ENCODE results near the gene CNOT2. TPM values are rescaled to one million over a fixed set of nuclear protein-coding genes. Genes with fewer than 3 reads are reported as not detected.

CNOT2 gene
- total RNA-seq, 1 experiment from 2014 or later: 64.7 TPM

DNA sequence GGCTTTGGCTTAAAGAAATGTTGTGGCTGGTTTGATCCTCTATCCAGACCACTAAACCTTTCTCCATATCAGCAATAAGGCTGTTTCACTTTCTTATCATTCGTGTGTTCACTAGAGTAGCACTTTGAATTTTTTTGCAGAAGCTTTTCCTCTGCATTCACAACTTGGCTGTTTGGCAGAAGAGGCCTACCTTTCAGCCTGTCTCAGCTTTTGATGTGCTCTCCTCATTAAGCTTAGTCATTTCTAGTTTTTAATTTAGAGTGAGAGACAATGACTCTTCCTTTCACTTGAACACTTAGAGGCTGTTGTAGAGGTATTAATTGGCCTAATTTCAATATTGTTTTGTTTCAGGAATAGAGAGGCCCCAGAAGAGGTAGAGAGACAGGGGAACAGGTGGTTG, 136.6 kb downstream of the CNOT2 start:
- no peak for ATAC-seq
- Mint-ChIP-seq H3K36me3 (peaks cover 54% of the 10 kb centered on the region), H3K4me1 (peaks cover 20% of the 10 kb centered on the region), H3K27ac (peak overlapping the region; percentile 28; the same call in 1 of the 2 replicates), H3K9me3 (peaks cover 30% of the 10 kb centered on the region), H3K4me3 (no peak overlapping the region), H3K27me3 (ENCODE audit: low read depth) (no peaks in the 10 kb centered on the region)
- ChIA-PET CTCF (no interaction called here), POLR2A (no interaction called here)
- TF ChIP-seq, protein P1, sequence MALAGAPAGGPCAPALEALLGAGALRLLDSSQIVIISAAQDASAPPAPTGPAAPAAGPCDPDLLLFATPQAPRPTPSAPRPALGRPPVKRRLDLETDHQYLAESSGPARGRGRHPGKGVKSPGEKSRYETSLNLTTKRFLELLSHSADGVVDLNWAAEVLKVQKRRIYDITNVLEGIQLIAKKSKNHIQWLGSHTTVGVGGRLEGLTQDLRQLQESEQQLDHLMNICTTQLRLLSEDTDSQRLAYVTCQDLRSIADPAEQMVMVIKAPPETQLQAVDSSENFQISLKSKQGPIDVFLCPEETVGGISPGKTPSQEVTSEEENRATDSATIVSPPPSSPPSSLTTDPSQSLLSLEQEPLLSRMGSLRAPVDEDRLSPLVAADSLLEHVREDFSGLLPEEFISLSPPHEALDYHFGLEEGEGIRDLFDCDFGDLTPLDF (CRISPR knock-in tag; IDR thresholded peaks at IDR 0.05): no peak
- DNase-seq (ENCODE audit: low spot score): no peak

DNA sequence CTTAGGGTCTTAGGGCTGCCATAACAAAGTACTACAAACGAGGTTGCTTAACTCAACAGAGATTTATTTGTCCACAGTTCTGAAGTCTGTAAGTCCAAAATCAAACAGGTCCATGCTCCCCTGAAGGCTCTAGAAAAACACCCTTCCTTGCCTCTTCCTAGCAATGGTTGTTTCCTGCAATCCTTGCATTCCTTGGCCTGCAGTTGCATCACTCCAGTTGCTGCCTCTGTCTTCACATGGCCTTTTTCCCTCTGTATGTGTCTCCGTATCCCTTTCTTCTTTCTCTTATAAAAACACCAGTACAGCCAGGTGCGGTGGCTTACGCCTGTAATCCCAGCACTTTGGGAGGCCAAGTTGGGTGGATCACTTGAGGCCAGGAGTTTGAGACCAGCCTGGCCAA, 140.3 kb downstream of the CNOT2 start:
- DNase-seq (ENCODE audit: low spot score): no peak
- ATAC-seq: no peak
- Mint-ChIP-seq H3K4me3 (no peak overlapping the region), H3K9me3 (peaks cover 19% of the 10 kb centered on the region), H3K27ac (peak overlapping the region; percentile 49), H3K4me1 (peaks cover 23% of the 10 kb centered on the region), H3K36me3 (peaks cover 40% of the 10 kb centered on the region), H3K27me3 (ENCODE audit: low read depth) (no peaks in the 10 kb centered on the region)
- TF ChIP-seq KAT7 (CRISPR knock-in tag; IDR thresholded peaks at IDR 0.05; ENCODE audit: borderline replicate concordance): no peak
- no peak for TF ChIP-seq FOXP1 (CRISPR knock-in tag; IDR thresholded peaks at IDR 0.05; ENCODE audit: borderline replicate concordance)
- ChIA-PET POLR2A (no interaction called here), CTCF (no interaction called here)

DNA sequence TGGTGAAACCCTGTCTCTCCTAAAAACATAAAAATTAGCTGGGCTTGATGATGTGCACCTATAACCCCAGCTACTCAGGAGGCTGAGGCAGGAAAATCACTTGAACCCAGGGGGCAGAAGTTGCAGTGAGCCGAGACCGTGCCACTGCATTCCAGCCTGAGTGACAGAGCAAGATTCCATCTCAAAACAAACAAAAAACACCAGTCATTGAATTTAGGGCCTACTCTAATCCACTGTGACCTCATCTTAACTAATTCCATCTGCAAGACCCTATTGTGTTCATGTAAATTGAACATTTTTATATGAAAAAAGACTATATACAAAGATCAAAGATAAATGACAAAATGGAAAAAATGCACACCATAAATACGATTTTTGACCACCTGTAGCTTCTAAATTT, 140.7 kb downstream of the CNOT2 start:
- H3K36me3 Mint-ChIP-seq: peaks cover 39% of the 10 kb centered on the region
- ATAC-seq: no peak; the same call in 1 of the 2 replicates
- H3K4me3 Mint-ChIP-seq: no peak overlapping the region
- no peaks in the 10 kb centered on the region for H3K27me3 Mint-ChIP-seq (ENCODE audit: low read depth)
- peaks cover 15% of the 10 kb centered on the region for H3K9me3 Mint-ChIP-seq
- H3K27ac Mint-ChIP-seq: 0 out of 2 replicates have a peak overlapping the region, but pooled peaks have one; percentile 49
- no peak for TF ChIP-seq SMAD4 (CRISPR knock-in tag; IDR thresholded peaks at IDR 0.05)
- no peak for TF ChIP-seq ETV6 (CRISPR knock-in tag; IDR thresholded peaks at IDR 0.05)
- no peak for TF ChIP-seq ZNF263 (CRISPR knock-in tag; IDR thresholded peaks at IDR 0.05; ENCODE audit: low read depth)
- TF ChIP-seq, protein P2, sequence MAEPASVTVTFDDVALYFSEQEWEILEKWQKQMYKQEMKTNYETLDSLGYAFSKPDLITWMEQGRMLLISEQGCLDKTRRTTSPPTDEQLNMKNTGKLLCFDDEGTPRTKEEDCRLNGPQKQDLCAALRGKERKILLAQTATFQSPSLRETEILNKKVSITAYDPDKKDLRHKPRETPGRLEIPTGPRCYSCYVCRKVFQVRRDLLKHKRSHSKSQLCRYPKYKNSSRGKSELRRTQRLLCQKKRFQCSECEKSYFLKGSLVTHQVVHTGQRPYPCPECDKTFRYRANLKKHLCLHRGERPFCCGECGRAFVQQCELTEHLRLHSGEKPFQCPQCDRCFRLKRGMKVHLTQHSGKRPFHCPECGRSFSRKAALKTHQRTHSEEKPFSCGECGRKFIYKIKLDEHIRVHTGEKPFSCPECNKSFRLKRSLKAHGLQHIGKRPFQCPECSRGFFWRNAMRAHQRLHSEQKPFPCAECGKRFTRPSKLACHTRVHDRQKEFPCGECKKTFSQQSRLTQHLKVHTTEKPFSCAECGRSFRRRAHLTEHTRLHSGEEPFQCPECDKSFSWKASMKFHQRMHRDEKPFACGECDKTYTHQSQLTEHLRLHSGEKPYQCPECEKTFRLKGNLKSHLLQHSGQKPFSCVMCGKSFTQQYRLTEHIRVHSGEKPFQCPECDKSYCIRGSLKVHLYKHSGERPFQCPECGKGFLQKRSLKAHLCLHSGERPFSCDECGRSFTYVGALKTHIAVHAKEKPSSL (CRISPR knock-in tag; conservative IDR thresholded peaks at IDR 0.05): no peak
- no peak for TF ChIP-seq OVOL2 (CRISPR knock-in tag; IDR thresholded peaks at IDR 0.05; ENCODE audit: borderline replicate concordance)
- TF ChIP-seq NR3C1 (CRISPR knock-in tag; conservative IDR thresholded peaks at IDR 0.05; ENCODE audit: low read depth): no peak
- TF ChIP-seq KAT7 (CRISPR knock-in tag; IDR thresholded peaks at IDR 0.05; ENCODE audit: borderline replicate concordance): no peak
- no peak for TF ChIP-seq NFYB (CRISPR knock-in tag; conservative IDR thresholded peaks at IDR 0.05; ENCODE audit: low read depth)
- no peak for TF ChIP-seq ZBTB21 (CRISPR knock-in tag; IDR thresholded peaks at IDR 0.05; ENCODE audit: borderline replicate concordance)
- CTCF ChIA-PET: no interaction called here
- DNase-seq (ENCODE audit: low spot score): no peak
- peaks cover 23% of the 10 kb centered on the region for H3K4me1 Mint-ChIP-seq
- POLR2A ChIA-PET: no interaction called here

DNA sequence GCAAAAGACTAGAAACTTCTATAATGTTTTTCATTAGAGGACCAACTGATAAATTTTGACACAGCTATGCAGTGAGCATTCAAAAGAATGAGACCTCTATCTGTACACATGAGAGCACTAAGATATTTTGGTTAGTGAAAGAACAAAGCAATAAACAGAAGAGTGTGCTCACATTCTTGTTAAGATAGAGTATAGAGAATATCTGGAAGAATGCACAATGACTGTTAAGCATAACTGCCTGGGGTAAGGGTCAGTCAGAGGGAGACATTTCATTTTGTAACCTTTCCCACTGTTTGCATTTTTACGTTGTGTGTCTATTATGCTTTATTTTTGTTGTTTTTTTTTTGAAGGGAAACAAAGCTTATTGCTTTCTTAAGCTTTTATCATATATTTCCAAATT, 143.5 kb downstream of the CNOT2 start:
- H3K27me3 Mint-ChIP-seq (ENCODE audit: low read depth): no peaks in the 10 kb centered on the region
- H3K4me1 Mint-ChIP-seq: peaks cover 23% of the 10 kb centered on the region
- no peak overlapping the region for H3K27ac Mint-ChIP-seq
- ChIA-PET CTCF (no interaction called here), POLR2A (no interaction called here)
- H3K4me3 Mint-ChIP-seq: no peak overlapping the region
- no peak for ATAC-seq
- peaks cover 12% of the 10 kb centered on the region for H3K9me3 Mint-ChIP-seq
- DNase-seq (ENCODE audit: low spot score): no peak
- peaks cover 25% of the 10 kb centered on the region for H3K36me3 Mint-ChIP-seq
- TF ChIP-seq, protein P3, sequence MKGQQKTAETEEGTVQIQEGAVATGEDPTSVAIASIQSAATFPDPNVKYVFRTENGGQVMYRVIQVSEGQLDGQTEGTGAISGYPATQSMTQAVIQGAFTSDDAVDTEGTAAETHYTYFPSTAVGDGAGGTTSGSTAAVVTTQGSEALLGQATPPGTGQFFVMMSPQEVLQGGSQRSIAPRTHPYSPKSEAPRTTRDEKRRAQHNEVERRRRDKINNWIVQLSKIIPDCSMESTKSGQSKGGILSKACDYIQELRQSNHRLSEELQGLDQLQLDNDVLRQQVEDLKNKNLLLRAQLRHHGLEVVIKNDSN (CRISPR knock-in tag; IDR thresholded peaks at IDR 0.05): no peak
- TF ChIP-seq NFATC4 (CRISPR knock-in tag; IDR thresholded peaks at IDR 0.05) (no peak), IRF2 (CRISPR knock-in tag; IDR thresholded peaks at IDR 0.05; ENCODE audit: borderline replicate concordance, low read depth) (no peak), SMAD3 (CRISPR knock-in tag; IDR thresholded peaks at IDR 0.05; ENCODE audit: borderline replicate concordance) (no peak), EMX1 (CRISPR knock-in tag; IDR thresholded peaks at IDR 0.05) (no peak)
- TF ChIP-seq, protein P4, sequence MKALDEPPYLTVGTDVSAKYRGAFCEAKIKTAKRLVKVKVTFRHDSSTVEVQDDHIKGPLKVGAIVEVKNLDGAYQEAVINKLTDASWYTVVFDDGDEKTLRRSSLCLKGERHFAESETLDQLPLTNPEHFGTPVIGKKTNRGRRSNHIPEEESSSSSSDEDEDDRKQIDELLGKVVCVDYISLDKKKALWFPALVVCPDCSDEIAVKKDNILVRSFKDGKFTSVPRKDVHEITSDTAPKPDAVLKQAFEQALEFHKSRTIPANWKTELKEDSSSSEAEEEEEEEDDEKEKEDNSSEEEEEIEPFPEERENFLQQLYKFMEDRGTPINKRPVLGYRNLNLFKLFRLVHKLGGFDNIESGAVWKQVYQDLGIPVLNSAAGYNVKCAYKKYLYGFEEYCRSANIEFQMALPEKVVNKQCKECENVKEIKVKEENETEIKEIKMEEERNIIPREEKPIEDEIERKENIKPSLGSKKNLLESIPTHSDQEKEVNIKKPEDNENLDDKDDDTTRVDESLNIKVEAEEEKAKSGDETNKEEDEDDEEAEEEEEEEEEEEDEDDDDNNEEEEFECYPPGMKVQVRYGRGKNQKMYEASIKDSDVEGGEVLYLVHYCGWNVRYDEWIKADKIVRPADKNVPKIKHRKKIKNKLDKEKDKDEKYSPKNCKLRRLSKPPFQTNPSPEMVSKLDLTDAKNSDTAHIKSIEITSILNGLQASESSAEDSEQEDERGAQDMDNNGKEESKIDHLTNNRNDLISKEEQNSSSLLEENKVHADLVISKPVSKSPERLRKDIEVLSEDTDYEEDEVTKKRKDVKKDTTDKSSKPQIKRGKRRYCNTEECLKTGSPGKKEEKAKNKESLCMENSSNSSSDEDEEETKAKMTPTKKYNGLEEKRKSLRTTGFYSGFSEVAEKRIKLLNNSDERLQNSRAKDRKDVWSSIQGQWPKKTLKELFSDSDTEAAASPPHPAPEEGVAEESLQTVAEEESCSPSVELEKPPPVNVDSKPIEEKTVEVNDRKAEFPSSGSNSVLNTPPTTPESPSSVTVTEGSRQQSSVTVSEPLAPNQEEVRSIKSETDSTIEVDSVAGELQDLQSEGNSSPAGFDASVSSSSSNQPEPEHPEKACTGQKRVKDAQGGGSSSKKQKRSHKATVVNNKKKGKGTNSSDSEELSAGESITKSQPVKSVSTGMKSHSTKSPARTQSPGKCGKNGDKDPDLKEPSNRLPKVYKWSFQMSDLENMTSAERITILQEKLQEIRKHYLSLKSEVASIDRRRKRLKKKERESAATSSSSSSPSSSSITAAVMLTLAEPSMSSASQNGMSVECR (CRISPR knock-in tag; IDR thresholded peaks at IDR 0.05; ENCODE audit: borderline replicate concordance): no peak
- TF ChIP-seq, protein P5, sequence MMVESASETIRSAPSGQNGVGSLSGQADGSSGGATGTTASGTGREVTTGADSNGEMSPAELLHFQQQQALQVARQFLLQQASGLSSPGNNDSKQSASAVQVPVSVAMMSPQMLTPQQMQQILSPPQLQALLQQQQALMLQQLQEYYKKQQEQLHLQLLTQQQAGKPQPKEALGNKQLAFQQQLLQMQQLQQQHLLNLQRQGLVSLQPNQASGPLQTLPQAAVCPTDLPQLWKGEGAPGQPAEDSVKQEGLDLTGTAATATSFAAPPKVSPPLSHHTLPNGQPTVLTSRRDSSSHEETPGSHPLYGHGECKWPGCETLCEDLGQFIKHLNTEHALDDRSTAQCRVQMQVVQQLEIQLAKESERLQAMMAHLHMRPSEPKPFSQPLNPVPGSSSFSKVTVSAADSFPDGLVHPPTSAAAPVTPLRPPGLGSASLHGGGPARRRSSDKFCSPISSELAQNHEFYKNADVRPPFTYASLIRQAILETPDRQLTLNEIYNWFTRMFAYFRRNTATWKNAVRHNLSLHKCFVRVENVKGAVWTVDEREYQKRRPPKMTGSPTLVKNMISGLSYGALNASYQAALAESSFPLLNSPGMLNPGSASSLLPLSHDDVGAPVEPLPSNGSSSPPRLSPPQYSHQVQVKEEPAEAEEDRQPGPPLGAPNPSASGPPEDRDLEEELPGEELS (CRISPR knock-in tag; IDR thresholded peaks at IDR 0.05): no peak
- TF ChIP-seq, protein P1 (CRISPR knock-in tag; IDR thresholded peaks at IDR 0.05): no peak
